HG03103 (cell line): ENCODE data around the gene LRRC8B.
"Not testable (repeated sequence)": the region's sequence is repeated elsewhere in the genome, so short reads cannot be mapped to it uniquely, and the experiment has no call there.

ENCODE experiments used
- ATAC-seq: cut with Tn5 transposase; IDR thresholded peaks from one replicate; pipeline ENCODE4 v1.9.1; 2021; ENCODE audit warnings: low read depth; ENCODE audit not compliant: unreplicated experiment

LRRC8B gene

DNA sequence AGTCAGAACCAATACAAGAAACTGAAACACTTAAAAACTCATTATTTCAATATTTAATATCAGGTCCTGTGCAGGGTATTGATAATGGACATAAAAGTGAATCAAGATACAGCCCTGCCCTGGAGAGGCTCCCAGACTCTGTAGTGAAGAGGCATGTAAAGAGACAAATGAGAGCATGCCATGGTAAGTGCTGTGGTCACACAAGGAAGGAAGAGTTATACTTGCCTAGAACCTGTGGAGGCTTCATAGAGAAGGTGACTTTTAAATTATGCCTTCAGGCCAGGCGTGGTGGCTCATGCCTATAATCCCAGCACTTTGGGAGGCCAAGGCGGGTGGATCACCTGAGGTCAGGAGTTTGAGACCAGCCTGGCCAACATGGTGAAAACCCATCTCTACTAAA, 105.0 kb downstream of the LRRC8B start:
- not testable (repeated sequence) for ATAC-seq

DNA sequence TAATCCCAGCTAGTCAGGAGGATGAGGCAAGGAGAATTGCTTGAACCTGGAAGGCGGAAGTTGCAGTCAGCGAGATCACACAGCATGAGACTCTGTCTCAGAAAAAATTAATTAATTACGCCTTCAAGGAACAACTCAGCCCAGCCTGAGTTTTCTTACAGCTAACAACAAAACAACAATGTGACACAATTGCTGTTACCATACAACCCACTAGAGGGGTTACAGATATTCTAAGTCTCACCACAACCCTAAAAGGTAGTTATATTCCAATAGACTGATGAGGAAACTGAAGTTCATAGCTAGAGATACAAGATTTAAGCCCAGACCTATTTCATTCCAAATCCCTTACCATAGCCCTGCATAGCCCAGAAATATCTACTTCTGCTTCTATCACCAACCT, 105.4 kb downstream of the LRRC8B start:
- ATAC-seq = no peak

DNA sequence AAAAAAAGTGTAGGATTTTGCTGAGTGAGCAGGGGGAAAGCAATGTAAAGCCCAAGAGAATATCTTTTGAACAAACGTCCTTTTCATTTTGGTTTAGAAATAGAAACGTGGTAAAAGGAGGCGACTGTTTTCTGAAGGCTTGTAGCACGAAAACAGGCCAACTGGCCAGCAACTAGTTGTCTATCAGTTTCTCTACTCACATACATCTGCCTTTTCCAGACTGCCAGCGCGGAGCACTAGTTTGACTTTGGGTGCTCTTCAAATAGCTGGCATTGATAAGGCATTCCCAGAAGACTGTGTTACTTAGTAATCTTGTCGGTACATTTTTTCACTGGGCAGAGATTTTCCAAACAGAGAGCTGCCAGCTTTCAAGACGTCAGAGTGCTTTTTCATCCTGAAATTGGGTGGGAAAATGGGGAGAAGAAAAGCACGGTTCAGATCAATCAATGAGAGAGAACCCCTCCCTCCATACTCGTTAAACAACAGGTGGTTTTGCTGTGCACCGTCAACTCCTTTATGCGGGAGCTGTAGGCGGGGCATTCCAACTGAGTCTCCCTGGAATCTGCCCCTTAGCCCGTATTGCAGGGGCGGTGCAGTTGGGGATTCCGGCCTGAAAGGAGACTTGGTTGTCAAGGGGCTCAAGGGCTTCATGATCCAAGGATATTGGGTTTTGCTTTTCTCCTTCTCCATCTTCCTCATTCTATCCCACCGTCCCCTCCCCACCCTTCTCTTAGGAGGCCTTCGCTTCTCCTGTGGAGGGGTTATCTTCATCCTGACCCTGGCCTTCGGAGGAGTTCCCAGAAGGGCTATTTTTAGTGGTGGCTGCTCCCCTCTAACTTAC, 107.4 kb downstream of the LRRC8B start:
- no peak for ATAC-seq

GRCh38 chr1:89632657-89633247, 108.1 kb downstream of the LRRC8B start, which contains the start of gene LRRC8C:
Gene LRRC8C (plus strand): TSS chr1:89633120. CDS start chr1:89686474, 53,354 bp downstream.
- ATAC-seq = peak; percentile 80

GRCh38 chr1:89633248-89633799, 108.7 kb downstream of the LRRC8B start:
- ATAC-seq = peak; percentile 46

DNA sequence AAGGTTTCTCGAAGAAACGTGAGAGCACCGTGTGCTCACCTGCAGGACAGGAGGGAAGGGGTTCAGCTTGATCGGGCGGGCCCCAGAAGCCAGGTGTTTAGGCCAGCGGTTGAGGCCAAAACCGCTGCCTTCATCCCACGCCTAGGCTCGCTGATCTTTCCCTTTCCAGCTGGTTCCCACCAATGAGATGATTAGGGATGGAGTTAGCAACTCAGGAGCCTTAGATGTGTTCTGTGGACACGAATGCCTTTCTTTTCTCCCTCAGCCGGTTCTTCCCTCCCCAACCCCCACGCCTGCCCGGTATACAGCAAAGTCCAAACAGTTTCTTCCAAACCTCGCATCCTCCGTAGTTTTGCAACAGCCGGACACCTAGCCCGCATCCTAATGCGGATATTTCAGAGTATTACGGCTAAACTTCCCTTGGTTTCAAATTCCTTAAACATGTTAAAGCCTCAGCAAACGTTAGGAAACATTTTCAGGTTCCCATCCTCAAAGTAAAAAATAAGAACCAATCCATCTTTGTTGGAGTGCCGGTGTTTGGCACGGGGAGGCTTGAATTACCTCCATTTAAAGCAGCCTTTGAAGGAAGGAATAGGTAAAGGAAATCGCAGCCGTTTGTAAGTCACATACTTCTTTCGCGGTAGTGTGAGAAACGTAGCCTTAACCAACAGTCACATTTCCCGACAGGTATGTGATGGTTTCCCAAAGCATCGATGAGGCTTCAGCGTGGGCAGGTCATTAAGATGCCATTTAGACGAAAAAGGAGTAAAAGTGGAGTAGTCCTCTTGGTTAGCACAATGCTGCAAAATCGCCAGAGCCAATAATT, 109.4 kb downstream of the LRRC8B start:
- no peak for ATAC-seq

DNA sequence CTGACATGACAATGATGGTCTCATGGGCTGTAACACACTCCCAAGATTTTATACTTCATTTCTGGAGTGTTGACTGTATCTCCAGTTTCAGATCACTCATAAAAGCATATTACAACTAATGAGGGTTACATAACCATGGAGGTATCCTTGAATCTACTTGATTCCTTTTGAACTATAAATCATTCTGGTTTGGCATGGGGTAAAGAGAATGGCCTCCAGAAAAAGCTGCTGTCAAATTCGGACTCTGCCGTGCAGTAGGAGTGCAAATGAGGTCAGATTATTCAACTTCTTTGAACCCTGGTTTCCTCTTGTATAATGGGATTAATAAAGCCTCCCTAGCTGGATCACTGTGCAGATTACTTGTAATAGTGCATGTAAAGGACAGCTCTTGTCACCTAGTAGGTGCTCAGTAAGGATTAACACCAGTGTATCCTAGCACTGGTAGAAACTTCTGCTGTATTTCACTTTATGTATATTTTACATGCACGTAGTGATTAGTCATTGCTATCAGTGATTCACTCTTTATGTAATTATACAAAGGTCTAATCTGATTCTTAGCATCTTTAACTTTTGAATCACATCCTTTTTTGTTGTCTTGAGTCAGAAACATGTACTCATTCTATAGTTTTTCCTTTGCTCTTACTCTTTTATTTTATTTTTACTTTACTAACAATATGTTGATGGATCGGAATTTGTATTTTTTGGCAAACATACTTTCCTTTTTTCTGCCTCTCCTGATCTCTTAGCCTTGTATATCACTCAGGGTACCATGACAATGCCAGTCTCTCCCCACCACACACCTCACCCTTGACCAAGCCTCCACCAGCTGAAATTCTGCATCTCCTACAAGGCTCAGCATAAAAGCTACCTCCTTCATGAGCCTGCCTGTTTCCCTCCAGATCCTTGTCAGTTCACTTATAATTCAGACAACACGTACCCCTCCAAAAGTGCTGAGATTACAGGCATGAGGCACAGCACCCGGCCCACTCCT, 111.5 kb downstream of the LRRC8B start:
- ATAC-seq = no peak

GRCh38 chr1:89637496-89637895, 112.9 kb downstream of the LRRC8B start:
- ATAC-seq = no peak

DNA sequence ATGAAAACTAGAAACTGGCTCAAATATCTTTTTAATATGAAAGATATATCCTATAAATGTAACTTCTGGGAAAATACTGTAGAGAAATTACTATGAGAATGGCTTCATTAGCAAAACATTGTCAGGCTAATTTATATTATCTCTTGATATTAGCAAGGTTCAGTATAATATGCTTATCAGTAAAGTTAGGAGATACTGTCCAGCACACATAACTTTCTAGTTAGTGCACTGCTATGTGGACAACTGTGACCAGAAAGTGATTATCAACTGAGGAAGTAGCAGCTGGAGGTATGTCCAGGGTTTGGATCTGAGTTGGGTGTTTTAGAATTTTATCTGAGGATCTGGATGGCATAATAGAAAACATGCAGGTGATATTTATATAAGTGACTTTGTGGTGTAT, 115.8 kb downstream of the LRRC8B start:
- no peak for ATAC-seq

- no peak for ATAC-seq
Observed at GRCh38 chr1:89641781-89642180, 117.2 kb downstream of the LRRC8B start.

- no peak for ATAC-seq
Observed at GRCh38 chr1:89643577-89643976, 118.9 kb downstream of the LRRC8B start.

GRCh38 chr1:89644119-89644814, 119.6 kb downstream of the LRRC8B start:
- no peak for ATAC-seq

- no peak for ATAC-seq
Observed at GRCh38 chr1:89646259-89646658, 121.6 kb downstream of the LRRC8B start.
